Stimulated activated CD4-positive, alpha-beta T cell treated with anti-CD3 and anti-CD28 coated beads, Interleukin-1b, Interleukin-23, amount 100 ng/mL, for 24 hours (primary cell): ENCODE results near the gene WIPF3.

Source experiments
- DNase-seq, 4 experiments: peaks; one replicate each; pipeline ENCODE4 v3.0.0-alpha.2; 2020; ENCODE audit warnings: low read depth in 4 of 4, low spot score in 1 of 4

Gene WIPF3

GRCh38 chr7:29843726-29844125, 37.4 kb downstream of the WIPF3 start:
- DNase-seq, result no peak

- DNase-seq, result no peak
These were observed 38.3 kb downstream of the WIPF3 start for GRCh38 chr7:29844559-29844958.

GRCh38 chr7:29847496-29847895, 41.2 kb downstream of the WIPF3 start:
- no peak for DNase-seq

GRCh38 chr7:29847916-29848315, 41.6 kb downstream of the WIPF3 start:
- no peak for DNase-seq

GRCh38 chr7:29848941-29849340, 42.6 kb downstream of the WIPF3 start:
- no peak for DNase-seq

GRCh38 chr7:29851487-29851886, 45.2 kb downstream of the WIPF3 start:
- DNase-seq, result no peak

GRCh38 chr7:29852457-29852856, 46.1 kb downstream of the WIPF3 start:
- no peak for DNase-seq

- no peak for DNase-seq
These were observed 46.8 kb downstream of the WIPF3 start for GRCh38 chr7:29853072-29853471.

- DNase-seq, result no peak
These were observed 47.5 kb downstream of the WIPF3 start for GRCh38 chr7:29853789-29854188.

GRCh38 chr7:29854257-29854938, 48.1 kb downstream of the WIPF3 start:
- no peak for DNase-seq

GRCh38 chr7:29857654-29858053, 51.3 kb downstream of the WIPF3 start:
- DNase-seq, result no peak

GRCh38 chr7:29858191-29858951, 52.1 kb downstream of the WIPF3 start:
- DNase-seq, result no peak

GRCh38 chr7:29859104-29859503, 52.8 kb downstream of the WIPF3 start:
- DNase-seq, result no peak

- no peak for DNase-seq
These were observed 53.3 kb downstream of the WIPF3 start for GRCh38 chr7:29859524-29860185.

- DNase-seq, result no peak
These were observed 53.9 kb downstream of the WIPF3 start for GRCh38 chr7:29860186-29860585.

- no peak for DNase-seq
These were observed 55.6 kb downstream of the WIPF3 start for GRCh38 chr7:29861884-29862283.

GRCh38 chr7:29864656-29865055, 58.3 kb downstream of the WIPF3 start:
- DNase-seq, result no peak

GRCh38 chr7:29865526-29865925, 59.2 kb downstream of the WIPF3 start:
- no peak for DNase-seq

- no peak for DNase-seq
These were observed 60.2 kb downstream of the WIPF3 start for GRCh38 chr7:29866490-29866930.

- DNase-seq, result no peak
These were observed 65.6 kb downstream of the WIPF3 start for GRCh38 chr7:29871787-29872398.

- DNase-seq, result no peak
These were observed 67.5 kb downstream of the WIPF3 start for GRCh38 chr7:29873644-29874294.
